Right renal cortex interstitium (tissue), 3 donors: Measurements from ENCODE around the gene EIF5A. TPM values are rescaled to one million over a fixed set of nuclear protein-coding genes. Genes with fewer than 3 reads are reported as not detected.
A peak's percentile ranks its signal among the peaks of the same experiment; 100 is the strongest.

Experiments
- DNase-seq, 3 donors: peaks; one replicate each; pipeline ENCODE4 v3.0.0-alpha.2; 2013; ENCODE audit warnings: low read depth in 3 of 3, low spot score in 2 of 3
- polyA plus RNA-seq, 3 donors: library from polyadenylated mRNA; unstranded; fragments of 120-200 nt; gene quantifications; one replicate each; pipeline ENCODE4 v1.2.1, GENCODE V29; 2013; ENCODE audit not compliant: insufficient read length in 3 of 3

EIF5A gene
- polyA plus RNA-seq: 100 to 1,000 TPM; 280 to 329 (median 326) TPM

DNA sequence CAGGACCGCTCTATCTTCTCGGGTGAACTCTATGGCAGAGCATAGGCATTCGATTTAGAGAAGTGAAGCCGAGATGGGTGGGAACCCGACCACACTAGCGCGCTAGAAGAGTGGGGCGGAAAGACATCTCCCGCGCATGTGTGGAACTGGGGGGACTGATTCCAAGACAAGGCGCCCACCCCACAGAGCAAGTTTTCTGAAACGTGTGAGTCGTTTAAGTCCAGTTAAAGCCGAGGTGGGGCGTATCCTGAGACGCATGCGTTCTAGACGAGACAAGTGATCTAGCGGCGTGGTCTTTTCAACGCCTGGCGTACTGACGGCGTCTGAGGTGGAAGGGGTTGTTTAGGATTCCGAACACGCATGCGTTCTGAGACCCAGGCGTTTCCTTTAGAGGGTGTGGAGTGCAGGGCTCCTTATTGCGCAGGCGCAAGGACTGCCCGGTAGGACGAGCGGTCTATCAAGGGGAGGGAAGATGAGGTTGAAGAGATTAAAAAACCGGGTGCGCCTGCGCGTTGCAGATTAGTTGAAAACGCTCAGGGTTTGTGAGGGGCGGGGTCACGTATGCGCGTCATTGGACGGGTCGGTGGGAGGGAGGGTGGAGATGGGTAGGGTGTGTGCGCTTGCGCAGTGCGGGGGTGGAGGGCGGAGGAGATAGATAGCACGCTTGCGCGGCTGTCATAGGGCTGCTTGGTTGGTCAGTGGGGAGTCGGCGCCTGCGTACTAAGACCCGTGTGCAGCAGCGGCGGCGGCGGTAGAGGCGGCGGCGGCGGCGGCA is at the start of gene EIF5A:
EIF5A (plus strand) TSS at position 718 of the 775 bp plus-strand sequence. CDS start 2,008 bp downstream, outside the sequence.
- peak; percentile 99 to 100 (median 99) for DNase-seq

- no peak for DNase-seq
Measured at GRCh38 chr17:7258731-7259554, 48.5 kb upstream of the EIF5A start.

DNA sequence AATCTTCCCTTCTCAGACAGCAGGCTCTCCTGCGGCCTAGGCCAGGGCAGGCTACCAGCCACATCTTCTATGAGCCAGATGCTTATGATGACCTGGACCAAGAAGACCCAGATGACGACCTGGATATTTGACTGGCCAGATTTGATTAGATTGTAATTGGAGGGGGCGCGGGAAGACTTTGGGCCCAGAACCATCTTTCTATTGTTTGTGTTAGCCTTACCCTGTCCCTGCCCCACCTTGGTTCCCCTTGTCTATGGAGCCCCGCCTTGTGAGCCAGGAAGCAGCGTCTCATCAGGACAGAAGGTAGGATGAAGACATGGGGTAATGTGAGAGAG is 47.9 kb upstream of the EIF5A start:
- DNase-seq: no peak

DNA sequence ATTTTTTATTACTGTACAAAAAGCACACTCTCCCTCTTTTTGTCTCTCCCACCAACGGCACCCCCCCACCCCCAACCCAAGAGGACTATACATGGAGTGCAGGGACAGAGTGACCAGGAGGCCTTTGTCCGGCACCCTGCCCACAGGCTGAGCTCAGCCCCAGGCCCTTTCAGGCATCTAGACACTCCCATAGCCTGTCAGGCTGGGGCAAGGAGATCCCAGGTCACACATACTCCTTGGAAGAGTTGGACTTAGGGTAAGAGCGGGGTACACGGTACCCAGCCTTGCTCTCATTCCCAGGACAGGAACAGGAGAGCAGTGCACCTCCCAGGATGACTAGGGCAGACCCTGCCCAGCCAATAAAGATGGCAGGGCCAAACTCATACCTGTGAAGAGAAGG is 47.3 kb upstream of the EIF5A start:
- no peak for DNase-seq

- no peak for DNase-seq
Measured at GRCh38 chr17:7260651-7261378, 46.6 kb upstream of the EIF5A start.

DNA sequence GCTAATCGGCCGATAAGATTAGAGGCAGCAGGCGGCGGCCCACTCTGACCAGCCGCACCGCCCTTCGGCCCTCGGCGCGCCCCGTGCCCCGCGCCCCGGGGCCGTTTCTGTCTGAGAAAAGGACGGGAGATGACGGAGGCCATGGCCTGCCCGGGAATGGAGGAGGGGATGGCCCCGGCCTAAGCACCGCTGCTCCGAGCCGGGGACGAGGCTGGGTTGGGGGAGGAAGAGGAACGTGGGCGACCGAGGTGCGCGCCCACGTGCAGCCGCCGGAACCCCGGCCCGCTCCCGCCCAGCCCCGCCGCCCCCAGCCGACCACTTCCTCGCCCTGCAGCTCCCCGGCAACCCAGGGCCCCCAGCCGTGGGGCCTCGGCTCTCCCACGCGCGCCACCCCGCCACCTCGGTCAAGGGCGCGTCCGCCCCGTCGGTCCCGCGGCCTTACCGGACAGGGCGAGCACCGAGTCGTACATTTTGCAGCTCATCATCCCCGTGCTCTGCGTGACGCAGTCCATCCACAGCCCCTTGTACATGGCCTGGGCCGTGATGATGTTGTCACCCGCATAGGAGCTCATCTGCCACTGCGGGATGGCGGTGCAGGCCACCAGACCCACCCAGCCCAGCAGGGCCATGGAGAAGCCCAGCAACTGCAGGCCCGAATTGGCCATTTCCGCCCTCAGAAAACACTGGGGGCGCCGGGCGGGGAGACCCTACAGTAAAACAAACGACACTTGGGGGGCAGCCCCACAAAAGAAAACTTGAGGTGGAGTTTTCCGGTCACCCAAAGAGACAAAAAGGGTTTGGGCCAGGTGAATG is 45.8 kb upstream of the EIF5A start:
- no peak for DNase-seq

GRCh38 chr17:7262192-7262934 is 45.1 kb upstream of the EIF5A start, which contains the start of gene CLDN7:
Gene CLDN7 (minus strand): TSS chr17:7262478. CDS start chr17:7262043, 435 bp downstream.
- no peak for DNase-seq

GRCh38 chr17:7262935-7263800 is 44.3 kb upstream of the EIF5A start:
- no peak for DNase-seq

- DNase-seq: no peak
Measured at GRCh38 chr17:7263801-7264078, 43.7 kb upstream of the EIF5A start.

DNA sequence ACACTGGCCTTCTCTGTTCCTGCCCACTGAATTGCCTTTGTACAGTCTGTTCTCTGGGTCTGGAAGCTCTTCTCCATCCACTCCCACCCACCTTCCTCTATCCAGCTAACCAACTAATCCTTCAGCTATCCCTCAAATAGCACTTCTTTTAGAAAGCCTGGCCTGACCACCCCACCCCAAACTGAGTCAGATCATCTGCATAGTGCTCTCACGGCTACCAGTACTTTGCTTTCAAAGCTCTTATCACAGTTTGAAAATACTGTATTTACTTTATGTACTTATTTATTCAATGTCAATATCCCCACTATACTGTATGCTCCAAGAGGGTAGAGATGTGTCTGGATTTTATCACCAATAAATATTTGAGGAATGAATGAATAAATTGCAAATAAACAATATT is 40.6 kb upstream of the EIF5A start:
- no peak for DNase-seq

DNA sequence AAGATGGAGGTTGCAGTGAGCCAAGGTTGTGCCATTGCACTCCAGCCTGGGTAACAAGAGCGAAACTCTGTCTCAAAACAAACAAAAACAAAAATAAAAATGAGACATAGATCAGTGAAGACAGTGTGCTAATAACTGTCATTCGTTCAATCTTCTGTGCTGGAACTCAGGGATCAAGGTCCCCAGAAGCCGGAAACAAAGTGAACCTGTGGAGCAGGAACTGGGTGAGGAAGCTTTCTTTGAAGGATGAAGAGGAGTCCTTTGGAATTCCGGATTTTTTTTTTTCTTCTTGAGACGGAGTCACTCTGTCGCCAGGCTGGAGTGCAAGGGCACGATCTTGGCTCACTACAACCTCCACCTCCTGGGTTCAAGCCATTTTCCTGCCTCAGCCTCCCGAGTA is 28.0 kb upstream of the EIF5A start:
- no peak for DNase-seq

- DNase-seq: no peak
Measured at GRCh38 chr17:7280519-7281073, 26.8 kb upstream of the EIF5A start.

DNA sequence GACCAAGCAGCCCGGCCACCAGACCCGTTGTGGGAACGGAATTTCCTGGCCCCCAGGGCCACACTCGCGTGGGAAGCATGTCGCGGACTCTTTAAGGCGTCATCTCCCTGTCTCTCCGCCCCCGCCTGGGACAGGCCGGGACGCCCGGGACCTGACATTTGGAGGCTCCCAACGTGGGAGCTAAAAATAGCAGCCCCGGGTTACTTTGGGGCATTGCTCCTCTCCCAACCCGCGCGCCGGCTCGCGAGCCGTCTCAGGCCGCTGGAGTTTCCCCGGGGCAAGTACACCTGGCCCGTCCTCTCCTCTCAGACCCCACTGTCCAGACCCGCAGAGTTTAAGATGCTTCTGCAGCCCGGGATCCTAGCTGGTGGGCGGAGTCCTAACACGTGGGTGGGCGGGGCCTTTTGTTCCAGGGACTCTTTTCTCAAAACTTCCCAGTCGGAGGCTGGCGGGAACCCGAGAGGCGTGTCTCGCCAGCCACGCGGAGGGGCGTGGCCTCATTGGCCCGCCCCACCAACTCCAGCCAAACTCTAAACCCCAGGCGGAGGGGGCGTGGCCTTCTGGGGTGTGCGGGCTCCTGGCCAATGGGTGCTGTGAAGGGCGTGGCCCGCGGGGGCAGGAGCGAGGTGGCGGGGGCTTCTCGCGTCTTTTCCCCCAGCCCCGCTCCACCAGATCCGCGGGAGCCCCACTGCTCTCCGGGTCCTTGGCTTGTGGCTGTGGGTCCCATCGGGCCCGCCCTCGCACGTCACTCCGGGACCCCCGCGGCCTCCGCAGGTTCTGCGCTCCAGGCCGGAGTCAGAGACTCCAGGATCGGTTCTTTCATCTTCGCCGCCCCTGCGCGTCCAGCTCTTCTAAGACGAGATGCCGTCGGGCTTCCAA is 26.1 kb upstream of the EIF5A start, which contains the start of gene SLC2A4:
SLC2A4 (plus strand) TSS at position 645 of the 879 bp plus-strand sequence; CDS start at position 862, 217 bp downstream.
- DNase-seq: peak in 2 of 3 donors; percentile 89 to 94

DNA sequence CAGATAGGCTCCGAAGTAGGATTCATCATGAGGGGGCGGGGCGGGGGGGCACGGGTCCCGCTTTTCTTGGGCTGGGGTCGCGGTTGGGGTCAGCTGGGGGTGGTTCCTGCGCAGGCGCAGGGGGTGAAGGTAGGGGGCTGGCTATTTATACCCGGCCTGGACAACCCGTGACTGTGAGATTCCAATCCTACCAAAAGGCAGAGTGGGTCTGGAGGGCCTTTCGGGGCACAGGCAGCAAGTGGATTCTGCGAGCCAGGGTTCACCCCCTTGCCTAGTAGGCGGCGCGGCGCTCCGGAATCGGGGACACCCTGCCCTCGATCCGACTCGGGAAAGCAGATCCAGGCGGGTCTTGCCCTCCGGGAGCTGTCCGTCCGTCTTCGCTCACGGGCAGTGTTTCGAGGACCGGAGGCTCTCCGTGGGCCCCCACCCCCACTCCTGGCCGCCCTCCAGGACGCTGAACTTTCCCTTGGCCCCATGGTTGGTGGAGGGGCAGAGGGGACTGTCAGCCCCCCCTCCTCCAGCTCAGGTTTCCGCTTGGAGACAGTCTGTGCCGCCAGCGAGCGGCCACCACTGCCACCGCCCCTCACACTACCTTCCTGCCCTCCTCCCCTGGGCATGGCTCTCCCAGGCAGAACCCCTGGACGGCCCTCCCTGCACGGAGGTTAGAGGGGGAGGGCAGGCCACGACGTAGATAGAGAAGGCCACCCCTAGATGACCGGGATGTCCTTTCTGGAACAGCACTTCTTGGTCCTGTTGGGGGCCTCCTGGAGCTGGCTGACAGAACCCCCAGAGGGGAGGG is 25.3 kb upstream of the EIF5A start:
- DNase-seq: no peak

GRCh38 chr17:7282752-7283321 is 24.6 kb upstream of the EIF5A start:
- DNase-seq: no peak

DNA sequence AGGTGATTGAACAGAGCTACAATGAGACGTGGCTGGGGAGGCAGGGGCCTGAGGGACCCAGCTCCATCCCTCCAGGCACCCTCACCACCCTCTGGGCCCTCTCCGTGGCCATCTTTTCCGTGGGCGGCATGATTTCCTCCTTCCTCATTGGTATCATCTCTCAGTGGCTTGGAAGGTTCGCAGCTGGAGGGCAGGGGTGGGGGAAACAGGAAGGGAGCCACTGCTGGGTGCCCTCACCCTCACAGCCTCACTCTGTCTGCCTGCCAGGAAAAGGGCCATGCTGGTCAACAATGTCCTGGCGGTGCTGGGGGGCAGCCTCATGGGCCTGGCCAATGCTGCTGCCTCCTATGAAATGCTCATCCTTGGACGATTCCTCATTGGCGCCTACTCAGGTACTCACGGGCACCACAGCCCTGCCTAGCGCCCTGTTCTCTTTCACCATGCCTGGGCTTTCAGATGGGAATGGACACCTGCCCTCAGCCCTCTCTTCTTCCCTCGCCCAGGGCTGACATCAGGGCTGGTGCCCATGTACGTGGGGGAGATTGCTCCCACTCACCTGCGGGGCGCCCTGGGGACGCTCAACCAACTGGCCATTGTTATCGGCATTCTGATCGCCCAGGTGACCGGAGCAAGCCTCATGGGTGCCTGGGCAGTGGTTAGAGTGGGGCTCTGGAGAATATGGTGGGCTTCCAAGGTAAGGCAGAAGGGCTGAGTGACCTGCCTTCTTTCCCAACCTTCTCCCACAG is 23.8 kb upstream of the EIF5A start:
- no peak for DNase-seq
